Fibroblast of lung (primary cell): ENCODE data around the gene TSPAN19. TPM values are rescaled to one million over a fixed set of nuclear protein-coding genes. Genes with fewer than 3 reads are reported as not detected.
A peak's percentile ranks its signal among the peaks of the same experiment; 100 is the strongest.

Experiments
- DNase-seq, 2 donors: peaks; one replicate each; pipeline versions ENCODE4 v3.0.0 to v3.0.0-alpha.2; 2010; ENCODE audit warnings: low read depth in 2 of 2
- H2AFZ ChIP-seq: 2 replicates; pipeline ENCODE4 v1.5.1; 2012; ENCODE audit warnings: low read length, control low read depth, inconsistent platforms
- H3K27ac ChIP-seq: 2 replicates; pipeline ENCODE4 v1.5.1; 2011; ENCODE audit warnings: low read length, control low read depth; ENCODE audit not compliant: insufficient read depth
- H3K27me3 ChIP-seq: 2 replicates; pipeline ENCODE4 v1.5.1; 2011; ENCODE audit warnings: mild to moderate bottlenecking, low read length; ENCODE audit not compliant: control insufficient read depth, insufficient read depth
- H3K36me3 ChIP-seq: 2 replicates; pipeline ENCODE4 v1.5.1; 2011; ENCODE audit warnings: low read length; ENCODE audit not compliant: control insufficient read depth, insufficient read depth
- H3K4me1 ChIP-seq: 2 replicates; pipeline ENCODE4 v1.5.1; 2011; ENCODE audit warnings: low read length; ENCODE audit not compliant: control insufficient read depth, insufficient read depth; ENCODE audit errors: extremely low read depth
- H3K4me2 ChIP-seq: 2 replicates; pipeline ENCODE4 v1.5.1; 2011; ENCODE audit warnings: low read length, control low read depth; ENCODE audit not compliant: insufficient read depth; ENCODE audit errors: extremely low read depth
- H3K4me3 ChIP-seq, 4 experiments: fragments of 200-600 bp in 1 of 4; sonication (generic) in 1 of 4; replicated peaks in 1 of 4; 2 replicates each; pipeline ENCODE4 v1.5.1; 2011 to 2016; ENCODE audit warnings: low read length in 4 of 4, low read depth in 3 of 4, mild to moderate bottlenecking in 3 of 4, control low read depth in 2 of 4, inconsistent platforms in 1 of 4, mixed read lengths in 1 of 4; ENCODE audit not compliant: insufficient read depth in 1 of 4; ENCODE audit errors: control extremely low read depth in 1 of 4
- H3K79me2 ChIP-seq: 2 replicates; pipeline ENCODE4 v1.5.1; 2012; ENCODE audit warnings: mild to moderate bottlenecking, low read length, inconsistent platforms; ENCODE audit not compliant: control insufficient read depth, insufficient read depth
- H3K9ac ChIP-seq: 2 replicates; pipeline ENCODE4 v1.5.1; 2011; ENCODE audit warnings: mild to moderate bottlenecking, low read length, control low read depth; ENCODE audit not compliant: insufficient read depth
- H3K9me3 ChIP-seq: 2 replicates; pipeline ENCODE4 v1.5.1; 2012; ENCODE audit warnings: low read depth, low read length; ENCODE audit not compliant: control insufficient read depth, insufficient read depth
- H4K20me1 ChIP-seq: 2 replicates; pipeline ENCODE4 v1.5.1; 2011; ENCODE audit warnings: low read length; ENCODE audit not compliant: control insufficient read depth, insufficient read depth; ENCODE audit errors: extremely low read depth
- CTCF ChIP-seq, 2 donors: IDR thresholded peaks in 1 of 2; conservative IDR thresholded peaks in 1 of 2; 1 replicate in 1 of 2; 2 replicates in 1 of 2; pipeline ENCODE4 v1.5.1; 2011 to 2012; ENCODE audit warnings: low read length in 2 of 2, control low read depth in 1 of 2, inconsistent platforms in 1 of 2, low read depth in 1 of 2, mild to moderate bottlenecking in 1 of 2
- EZH2 ChIP-seq: IDR thresholded peaks from 2 replicates; pipeline ENCODE4 v1.5.1; 2012; ENCODE audit warnings: low read length, control low read depth, mild to moderate bottlenecking; ENCODE audit errors: missing control alignments
- polyA plus RNA-seq, 2 donors: library from polyadenylated mRNA; depleted of rRNA in 1 of 2; stranded (reverse) in 1 of 2; unstranded in 1 of 2; fragments of >200 nt; gene quantifications; 2 replicates each; pipeline ENCODE4 v1.2.1, GENCODE V29; 2011 to 2012; ENCODE audit warnings: missing spikeins in 1 of 2
- total RNA-seq: library from RNA; depleted of rRNA; stranded (reverse); fragments of >200 nt; gene quantifications from 2 replicates; pipeline ENCODE4 v1.2.1, GENCODE V29; 2014

TSPAN19 gene
- total and polyA plus RNA-seq, 2 donors (not counting 1 experiment from before 2014, with no cell fraction given) = not detected

GRCh38 chr12:84986586-84986985 is 49.5 kb downstream of the TSPAN19 start:
- TF ChIP-seq EZH2 (no peak), CTCF (conservative IDR thresholded peaks at IDR 0.05 in 1 of 2, IDR thresholded peaks at IDR 0.05 in 1 of 2; ENCODE audit: low read depth in 1 of 2, low read length in 2 of 2) (no peak)
- peak in 1 of 2 donors; percentile 82 for DNase-seq
- H3K4me1 ChIP-seq = no peaks in the 10 kb centered on the region
- no peak overlapping the region for H3K4me2 ChIP-seq
- H3K36me3 ChIP-seq = no peaks in the 10 kb centered on the region
- no peaks in the 10 kb centered on the region for H3K27me3 ChIP-seq
- H3K9me3 ChIP-seq = no peaks in the 10 kb centered on the region
- no peak overlapping the region for H2AFZ ChIP-seq
- no peaks in the 10 kb centered on the region for H4K20me1 ChIP-seq
- H3K4me3 ChIP-seq = peak overlapping the region in 1 of 4 experiments; percentile 46
- H3K9ac ChIP-seq = no peak overlapping the region
- H3K27ac ChIP-seq = no peak overlapping the region
- no peaks in the 10 kb centered on the region for H3K79me2 ChIP-seq

DNA sequence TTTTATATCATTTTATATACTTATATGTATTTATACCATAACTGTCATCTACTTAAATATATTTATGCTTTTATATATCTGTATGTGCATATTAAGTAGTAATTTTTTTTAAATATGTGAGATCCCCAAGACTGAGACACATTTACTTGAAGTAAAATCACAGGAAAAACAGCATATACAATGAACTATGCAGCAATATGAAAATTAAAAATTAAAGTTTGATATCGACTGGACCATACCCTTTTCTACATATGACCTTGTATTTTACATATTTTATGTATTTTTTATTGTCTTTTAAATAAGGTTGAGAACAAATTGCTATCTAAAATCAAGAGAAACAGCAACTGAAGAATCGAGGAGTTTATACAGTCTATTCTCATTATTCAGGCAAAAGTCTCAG is 50.0 kb downstream of the TSPAN19 start:
- Histone ChIP-seq H3K4me1 (no peaks in the 10 kb centered on the region), H3K9ac (no peak overlapping the region), H3K27ac (no peak overlapping the region), H2AFZ (no peak overlapping the region), H3K36me3 (no peaks in the 10 kb centered on the region), H3K79me2 (no peaks in the 10 kb centered on the region), H3K27me3 (no peaks in the 10 kb centered on the region), H3K9me3 (no peaks in the 10 kb centered on the region), H4K20me1 (no peaks in the 10 kb centered on the region), H3K4me3 (peak overlapping the region in 1 of 4 experiments; percentile 46), H3K4me2 (no peak overlapping the region)
- TF ChIP-seq CTCF (conservative IDR thresholded peaks at IDR 0.05 in 1 of 2, IDR thresholded peaks at IDR 0.05 in 1 of 2; ENCODE audit: low read depth in 1 of 2, low read length in 2 of 2) = no peak
- no peak for TF ChIP-seq EZH2
- peak in 1 of 2 donors; percentile 16 for DNase-seq

DNA sequence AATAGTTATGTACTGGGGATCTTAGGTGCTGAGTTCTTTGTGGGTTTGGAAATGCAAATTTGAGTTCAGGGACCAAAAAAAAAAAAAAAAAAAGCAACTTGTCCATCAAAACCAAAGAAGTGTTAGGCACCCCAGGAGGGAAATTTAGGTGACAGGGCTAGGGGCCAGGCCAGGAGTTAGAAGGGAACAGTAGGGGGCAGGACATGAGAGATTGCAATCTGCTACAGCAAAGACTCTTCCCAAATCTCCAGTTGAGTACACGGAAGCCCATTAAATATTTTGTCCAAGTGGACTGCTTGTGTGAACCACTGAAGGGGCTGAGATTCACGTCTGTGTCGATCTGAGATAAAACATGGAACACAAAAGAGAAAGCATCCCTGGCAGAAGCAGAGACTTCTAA is 52.8 kb downstream of the TSPAN19 start:
- no peak overlapping the region for H3K4me2 ChIP-seq
- H4K20me1 ChIP-seq = no peaks in the 10 kb centered on the region
- H3K4me1 ChIP-seq = no peaks in the 10 kb centered on the region
- no peak overlapping the region for H2AFZ ChIP-seq
- TF ChIP-seq CTCF (conservative IDR thresholded peaks at IDR 0.05 in 1 of 2, IDR thresholded peaks at IDR 0.05 in 1 of 2; ENCODE audit: low read depth in 1 of 2, low read length in 2 of 2) (peak in 1 of 2 donors; percentile 2), EZH2 (no peak)
- no peaks in the 10 kb centered on the region for H3K79me2 ChIP-seq
- no peak overlapping the region for H3K9ac ChIP-seq
- no peak overlapping the region for H3K4me3 ChIP-seq
- DNase-seq = no peak
- H3K9me3 ChIP-seq = no peaks in the 10 kb centered on the region
- no peak overlapping the region for H3K27ac ChIP-seq
- H3K36me3 ChIP-seq = no peaks in the 10 kb centered on the region
- H3K27me3 ChIP-seq = no peaks in the 10 kb centered on the region
